ENCODE results near the gene SH3RF1. TPM values are rescaled to one million over a fixed set of nuclear protein-coding genes. Genes with fewer than 3 reads are reported as not detected.

Gene SH3RF1
- total and polyA plus RNA-seq, 2 of the 8 experiments (the other 6 are each of a cell fraction or from before 2014, with no cell fraction given): 6.9 to 15.1 TPM

DNA sequence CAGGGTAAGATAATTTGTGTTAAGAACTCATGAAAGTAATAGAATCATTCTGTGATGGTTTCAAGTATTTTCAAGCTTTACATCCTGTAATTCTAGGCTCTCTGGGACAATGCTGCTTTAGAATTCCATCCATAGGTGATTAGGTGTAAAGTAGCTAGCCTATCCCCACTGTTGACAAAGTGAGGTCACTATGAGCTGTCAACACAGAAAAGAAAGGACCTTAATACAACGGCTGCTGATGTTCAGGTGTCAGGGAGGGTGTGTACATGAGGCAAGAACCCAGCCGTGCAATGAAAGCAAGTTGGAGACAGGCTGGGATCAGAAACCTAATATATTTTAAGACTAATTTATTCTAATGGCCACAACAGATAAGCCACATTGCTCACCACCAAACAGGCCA is 36.8 kb upstream of the SH3RF1 start (continued):
- TF ChIP-seq TEAD4 (IDR thresholded peaks at IDR 0.05; ENCODE audit: low read depth, low read length) (no peak), SIRT6 (IDR thresholded peaks at IDR 0.05; ENCODE audit: low read length) (no peak), SAP30 (IDR thresholded peaks at IDR 0.05; ENCODE audit: insufficient read depth, insufficient replicate concordance, low read length) (no peak), RAD21 (IDR thresholded peaks at IDR 0.05 in 1 of 2, conservative IDR thresholded peaks at IDR 0.05 in 1 of 2; ENCODE audit: low read depth in 2 of 2, low read length in 2 of 2) (no peak), HDAC6 (IDR thresholded peaks at IDR 0.05; ENCODE audit: low read depth, low read length) (no peak), SUZ12 (IDR thresholded peaks at IDR 0.05; ENCODE audit: low read length) (no peak)
